Neuronal stem cell (in vitro differentiated cells): ENCODE data around the gene FBH1.

Source experiments
- DNase-seq: peaks from one replicate; pipeline ENCODE4 v3.0.0-alpha.2; 2013; ENCODE audit warnings: low spot score
- H2AFZ ChIP-seq: one replicate; pipeline ENCODE4 v1.6.1; 2013; ENCODE audit warnings: mild to moderate bottlenecking, low read length, inconsistent platforms
- H2AK5ac ChIP-seq: 2 replicates; pipeline ENCODE4 v1.6.1; 2013; ENCODE audit warnings: low read depth, mild to moderate bottlenecking, inconsistent platforms, low read length, moderate library complexity, mixed read lengths
- H2BK120ac ChIP-seq: 2 replicates; pipeline ENCODE4 v1.6.1; 2013; ENCODE audit warnings: low read depth, mild to moderate bottlenecking, inconsistent platforms, low read length, moderate library complexity, mixed read lengths
- H2BK12ac ChIP-seq: one replicate; pipeline ENCODE4 v1.6.1; 2013; ENCODE audit warnings: low read length, inconsistent platforms
- H2BK15ac ChIP-seq: 2 replicates; pipeline ENCODE4 v1.6.1; 2013; ENCODE audit warnings: mild to moderate bottlenecking, low read length, inconsistent platforms, mixed read lengths
- H2BK5ac ChIP-seq: one replicate; pipeline ENCODE4 v1.6.1; 2013; ENCODE audit warnings: inconsistent platforms, mild to moderate bottlenecking, low read length, moderate library complexity
- H3K14ac ChIP-seq: one replicate; pipeline ENCODE4 v1.6.1; 2013; ENCODE audit warnings: low read length, inconsistent platforms
- H3K18ac ChIP-seq: 2 replicates; pipeline ENCODE4 v1.6.1; 2013; ENCODE audit warnings: low read length, inconsistent platforms
- H3K23ac ChIP-seq: 2 replicates; pipeline ENCODE4 v1.6.1; 2013; ENCODE audit warnings: low read depth, mild to moderate bottlenecking, mixed read lengths, low read length, inconsistent platforms; ENCODE audit not compliant: poor library complexity
- H3K27ac ChIP-seq: replicated peaks from 3 replicates; pipeline ENCODE4 v1.5.1; 2013; ENCODE audit warnings: low read length, inconsistent platforms
- H3K27me3 ChIP-seq, 3 experiments: 2 replicates each; pipeline ENCODE4 v1.6.1; 2013; ENCODE audit warnings: low read length in 3 of 3, mild to moderate bottlenecking in 2 of 3, inconsistent platforms in 1 of 3, low read depth in 1 of 3, mixed read lengths in 1 of 3, moderate library complexity in 1 of 3; ENCODE audit not compliant: control insufficient read depth in 3 of 3, insufficient read depth in 3 of 3
- H3K36me3 ChIP-seq, 2 donors: replicated peaks in 1 of 2; 2 replicates each; pipeline ENCODE4 v1.6.1; 2013; ENCODE audit warnings: low read length in 2 of 2; ENCODE audit not compliant: control insufficient read depth in 2 of 2, insufficient read depth in 2 of 2
- H3K4ac ChIP-seq: 2 replicates; pipeline ENCODE4 v1.6.1; 2013; ENCODE audit warnings: inconsistent platforms, mild to moderate bottlenecking, low read length, moderate library complexity
- H3K4me1 ChIP-seq, 2 donors: 1 replicate in 1 of 2; 2 replicates in 1 of 2; pipeline ENCODE4 v1.6.1; 2013; ENCODE audit warnings: low read length in 2 of 2, low read depth in 1 of 2; ENCODE audit not compliant: control insufficient read depth in 2 of 2, insufficient read depth in 1 of 2
- H3K4me2 ChIP-seq: one replicate; pipeline ENCODE4 v1.6.1; 2013; ENCODE audit warnings: mild to moderate bottlenecking, low read length, inconsistent platforms; ENCODE audit not compliant: insufficient read depth, poor library complexity, severe bottlenecking
- H3K4me3 ChIP-seq, 2 donors: 2 replicates each; pipeline ENCODE4 v1.5.1; 2013; ENCODE audit warnings: low read length in 2 of 2, mild to moderate bottlenecking in 2 of 2, inconsistent platforms in 1 of 2, moderate library complexity in 1 of 2
- H3K79me1 ChIP-seq: one replicate; pipeline ENCODE4 v1.6.1; 2013; ENCODE audit warnings: low read depth, mild to moderate bottlenecking, inconsistent platforms, low read length, moderate library complexity
- H3K9ac ChIP-seq: one replicate; pipeline ENCODE4 v1.6.1; 2013; ENCODE audit warnings: mild to moderate bottlenecking, low read depth, low read length, inconsistent platforms; ENCODE audit not compliant: poor library complexity
- H3K9me3 ChIP-seq, 2 donors: replicated peaks in 1 of 2; 2 replicates each; pipeline versions ENCODE3 to v1.6.1; 2013; ENCODE audit warnings: low read length in 2 of 2, mild to moderate bottlenecking in 2 of 2, inconsistent platforms in 1 of 2, low read depth in 1 of 2, mixed read lengths in 1 of 2, moderate library complexity in 1 of 2; ENCODE audit not compliant: control insufficient read depth in 2 of 2, insufficient read depth in 1 of 2
- H4K8ac ChIP-seq: one replicate; pipeline ENCODE4 v1.6.1; 2013; ENCODE audit warnings: low read depth, mild to moderate bottlenecking, inconsistent platforms, low read length, moderate library complexity
- H4K91ac ChIP-seq: one replicate; pipeline ENCODE4 v1.6.1; 2013; ENCODE audit warnings: low read length, low read depth, mild to moderate bottlenecking, inconsistent platforms; ENCODE audit not compliant: poor library complexity
- WGBS, 2 donors: extraction: QIAGEN DNeasy Blood & Tissue Kit; methylation state at CpG; one replicate each; pipeline ENCODE4 v1.1.7; 2013; ENCODE audit warnings: missing lambda C conversion rate in 2 of 2, mixed read lengths in 1 of 2; ENCODE audit not compliant: insufficient read length in 2 of 2, insufficient replicate concordance in 1 of 2; ENCODE audit errors: extremely low coverage in 2 of 2; 5-methylcytosine and 5-hydroxymethylcytosine counted together

Gene FBH1

DNA sequence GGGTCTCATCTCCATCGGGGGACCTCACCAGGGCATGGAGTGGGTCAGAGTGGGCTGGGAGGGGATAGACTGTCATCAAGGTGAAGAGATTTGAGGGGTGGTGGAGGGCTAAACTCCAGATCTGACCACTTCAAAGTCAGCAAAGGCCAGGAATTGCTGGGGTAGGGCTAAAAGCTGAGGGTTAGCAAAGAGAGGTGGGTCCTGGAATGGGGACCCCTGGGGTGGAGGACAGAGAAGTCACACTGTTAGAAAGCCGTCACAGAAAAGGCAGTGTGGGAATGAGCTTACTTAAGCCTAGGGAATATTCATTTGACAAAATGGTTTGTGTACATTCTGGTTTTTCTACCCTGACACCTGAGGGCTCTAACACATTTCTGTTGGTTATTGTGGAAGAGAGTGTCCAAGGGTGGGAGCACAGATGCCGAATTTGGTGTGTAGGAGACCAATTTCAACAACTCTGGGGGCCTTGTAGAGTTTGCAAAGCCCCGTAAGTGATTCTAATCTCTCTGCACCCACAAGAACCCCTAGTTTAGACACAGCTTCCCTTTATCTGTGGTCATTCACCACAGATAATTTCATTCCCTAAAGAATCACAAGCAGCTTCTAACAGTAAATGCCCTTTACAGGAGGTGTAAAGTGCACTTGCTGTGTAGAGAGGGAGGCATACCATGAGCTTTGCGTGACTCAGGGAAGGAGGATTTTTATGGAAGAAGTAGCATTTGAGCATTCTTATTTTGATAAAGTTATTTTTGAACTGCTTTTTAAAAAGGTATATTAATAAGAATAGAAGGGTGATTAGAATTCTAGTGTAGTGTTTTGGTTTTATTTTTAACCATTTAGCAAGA lies 6.4 kb downstream of the FBH1 start:
- H2BK5ac ChIP-seq: no peak overlapping the region
- peaks cover 17 to 62% of the 10 kb centered on the region in 2 donors for H3K36me3 ChIP-seq
- peaks cover 7% of the 10 kb centered on the region for H3K79me1 ChIP-seq
- H2AK5ac ChIP-seq: no peak overlapping the region
- no peak overlapping the region for H3K23ac ChIP-seq
- peaks cover 2 to 13% of the 10 kb centered on the region in 2 donors for H3K9me3 ChIP-seq
- H3K27ac ChIP-seq: no peak overlapping the region
- no peak overlapping the region for H3K14ac ChIP-seq
- H3K9ac ChIP-seq: no peak overlapping the region
- WGBS, 2 donors: no CpG with 5 or more reads among the region's 5 CpGs
- no peak overlapping the region for H3K4me2 ChIP-seq
- H3K4ac ChIP-seq: no peak overlapping the region
- H3K4me1 ChIP-seq: peaks cover 0 to 5% of the 10 kb centered on the region in 2 donors
- no peak overlapping the region for H4K91ac ChIP-seq
- H2BK15ac ChIP-seq: no peak overlapping the region
- H4K8ac ChIP-seq: no peak overlapping the region
- H2AFZ ChIP-seq: no peak overlapping the region
- no peak for DNase-seq
- H3K4me3 ChIP-seq: no peak overlapping the region
- no peaks in the 10 kb centered on the region for H3K27me3 ChIP-seq
- H2BK12ac ChIP-seq: no peak overlapping the region
- H2BK120ac ChIP-seq: no peak overlapping the region
- no peak overlapping the region for H3K18ac ChIP-seq

DNA sequence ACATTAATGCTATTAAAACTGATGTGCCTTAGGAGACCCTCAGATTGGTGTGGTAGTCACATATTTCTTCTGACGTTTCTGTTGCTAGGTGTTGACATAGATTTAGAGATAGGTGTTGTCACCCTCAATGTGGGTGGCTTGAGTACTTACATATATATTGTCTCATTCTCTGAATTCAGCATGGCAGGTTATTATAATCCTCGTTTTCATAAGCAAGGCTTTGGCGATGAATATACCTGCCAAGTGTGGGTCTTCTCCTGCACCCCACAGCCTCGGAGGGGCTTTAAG lies 7.0 kb downstream of the FBH1 start:
- H4K8ac ChIP-seq: no peak overlapping the region
- peaks cover 17 to 64% of the 10 kb centered on the region in 2 donors for H3K36me3 ChIP-seq
- H3K27me3 ChIP-seq: no peaks in the 10 kb centered on the region
- no peak overlapping the region for H3K14ac ChIP-seq
- H3K9ac ChIP-seq: no peak overlapping the region
- no peak overlapping the region for H3K4ac ChIP-seq
- no peak overlapping the region for H4K91ac ChIP-seq
- no peak overlapping the region for H3K18ac ChIP-seq
- no peak overlapping the region for H2AK5ac ChIP-seq
- peaks cover 7% of the 10 kb centered on the region for H3K79me1 ChIP-seq
- H2AFZ ChIP-seq: no peak overlapping the region
- no peak overlapping the region for H3K4me3 ChIP-seq
- no peak overlapping the region for H2BK12ac ChIP-seq
- no peak overlapping the region for H2BK5ac ChIP-seq
- no peak overlapping the region for H2BK120ac ChIP-seq
- no peak overlapping the region for H3K23ac ChIP-seq
- H3K27ac ChIP-seq: no peak overlapping the region
- DNase-seq: no peak
- no peak overlapping the region for H2BK15ac ChIP-seq
- peaks cover 2 to 13% of the 10 kb centered on the region in 2 donors for H3K9me3 ChIP-seq
- peaks cover 0 to 5% of the 10 kb centered on the region in 2 donors for H3K4me1 ChIP-seq
- no peak overlapping the region for H3K4me2 ChIP-seq
- no CpG with 5 or more reads among the region's 4 CpGs for WGBS, 2 donors

DNA sequence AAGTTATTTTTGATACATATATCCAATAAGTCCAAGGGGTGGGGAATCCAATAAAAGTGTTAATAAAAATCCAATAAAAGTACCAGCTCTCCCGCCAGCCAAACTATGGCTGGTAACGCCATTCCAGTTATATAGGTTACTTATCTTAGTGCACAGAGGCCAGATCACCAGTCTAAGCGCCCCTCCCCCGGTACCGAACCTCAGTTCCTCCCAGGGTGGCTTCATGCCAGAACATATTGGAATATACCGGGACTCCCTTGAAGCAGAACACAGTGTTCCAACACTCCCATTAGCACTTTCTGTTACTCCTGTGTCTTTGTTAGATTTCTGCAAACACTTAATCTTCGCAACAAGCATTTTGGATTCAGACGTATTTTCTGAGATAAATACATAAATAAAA lies 7.5 kb downstream of the FBH1 start:
- no peak overlapping the region for H3K23ac ChIP-seq
- H2BK5ac ChIP-seq: no peak overlapping the region
- H2AFZ ChIP-seq: no peak overlapping the region
- no peaks in the 10 kb centered on the region for H3K27me3 ChIP-seq
- no peak overlapping the region for H2BK15ac ChIP-seq
- no peak for DNase-seq
- no peak overlapping the region for H4K8ac ChIP-seq
- peaks cover 0 to 5% of the 10 kb centered on the region in 2 donors for H3K4me1 ChIP-seq
- no peak overlapping the region for H4K91ac ChIP-seq
- H3K4me2 ChIP-seq: no peak overlapping the region
- H3K79me1 ChIP-seq: peaks cover 7% of the 10 kb centered on the region
- no CpG with 5 or more reads among the region's 8 CpGs for WGBS, 2 donors
- peaks cover 17 to 60% of the 10 kb centered on the region in 2 donors for H3K36me3 ChIP-seq
- H2BK120ac ChIP-seq: no peak overlapping the region
- H3K4me3 ChIP-seq: no peak overlapping the region
- no peak overlapping the region for H3K18ac ChIP-seq
- H3K4ac ChIP-seq: no peak overlapping the region
- H2AK5ac ChIP-seq: no peak overlapping the region
- no peak overlapping the region for H2BK12ac ChIP-seq
- no peak overlapping the region for H3K14ac ChIP-seq
- no peak overlapping the region for H3K9ac ChIP-seq
- peaks cover 2 to 13% of the 10 kb centered on the region in 2 donors for H3K9me3 ChIP-seq
- no peak overlapping the region for H3K27ac ChIP-seq

DNA sequence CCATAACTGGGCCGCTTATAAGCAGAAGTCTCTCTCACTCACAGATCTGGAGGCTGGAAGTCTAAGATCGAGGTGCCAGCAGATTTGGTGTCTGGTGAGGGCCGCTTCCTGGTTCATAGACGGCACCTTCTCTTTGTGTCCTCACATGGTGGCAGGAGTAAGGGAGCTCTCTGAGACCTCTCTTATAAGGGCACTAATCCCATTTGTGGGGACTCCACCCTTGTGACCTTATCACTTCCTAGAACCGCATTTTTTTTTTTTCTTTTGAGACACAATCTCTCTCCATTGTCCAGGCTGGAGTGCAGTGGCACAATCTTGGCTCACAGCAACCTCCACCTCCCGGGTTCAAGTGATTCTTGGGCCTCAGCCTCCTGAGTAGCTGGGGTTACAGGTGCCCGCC lies 8.1 kb downstream of the FBH1 start:
- no peak overlapping the region for H3K4me2 ChIP-seq
- no peak overlapping the region for H2AFZ ChIP-seq
- no peak for DNase-seq
- H3K27me3 ChIP-seq: no peaks in the 10 kb centered on the region
- no peak overlapping the region for H4K8ac ChIP-seq
- H3K4me1 ChIP-seq: peaks cover 0 to 5% of the 10 kb centered on the region in 2 donors
- H3K27ac ChIP-seq: no peak overlapping the region
- peaks cover 2 to 13% of the 10 kb centered on the region in 2 donors for H3K9me3 ChIP-seq
- no peak overlapping the region for H2AK5ac ChIP-seq
- H3K79me1 ChIP-seq: peaks cover 7% of the 10 kb centered on the region
- WGBS, 2 donors: no CpG with 5 or more reads among the region's 7 CpGs
- H3K14ac ChIP-seq: no peak overlapping the region
- H3K18ac ChIP-seq: no peak overlapping the region
- no peak overlapping the region for H3K4me3 ChIP-seq
- no peak overlapping the region for H4K91ac ChIP-seq
- no peak overlapping the region for H3K23ac ChIP-seq
- H2BK5ac ChIP-seq: no peak overlapping the region
- no peak overlapping the region for H2BK12ac ChIP-seq
- H3K4ac ChIP-seq: no peak overlapping the region
- no peak overlapping the region for H2BK15ac ChIP-seq
- no peak overlapping the region for H3K9ac ChIP-seq
- H2BK120ac ChIP-seq: no peak overlapping the region
- H3K36me3 ChIP-seq: peaks cover 17 to 59% of the 10 kb centered on the region in 2 donors
